GM21576 (cell line): Measurements from ENCODE around the gene PRDM16.

ENCODE experiments used
- ATAC-seq: cut with Tn5 transposase; IDR thresholded peaks from one replicate; pipeline ENCODE4 v1.9.1; 2021; ENCODE audit warnings: mild to moderate bottlenecking, moderate library complexity; ENCODE audit not compliant: unreplicated experiment

Gene PRDM16

GRCh38 chr1:3250624-3251023 is 181.6 kb downstream of the PRDM16 start:
- ATAC-seq, result no peak

DNA sequence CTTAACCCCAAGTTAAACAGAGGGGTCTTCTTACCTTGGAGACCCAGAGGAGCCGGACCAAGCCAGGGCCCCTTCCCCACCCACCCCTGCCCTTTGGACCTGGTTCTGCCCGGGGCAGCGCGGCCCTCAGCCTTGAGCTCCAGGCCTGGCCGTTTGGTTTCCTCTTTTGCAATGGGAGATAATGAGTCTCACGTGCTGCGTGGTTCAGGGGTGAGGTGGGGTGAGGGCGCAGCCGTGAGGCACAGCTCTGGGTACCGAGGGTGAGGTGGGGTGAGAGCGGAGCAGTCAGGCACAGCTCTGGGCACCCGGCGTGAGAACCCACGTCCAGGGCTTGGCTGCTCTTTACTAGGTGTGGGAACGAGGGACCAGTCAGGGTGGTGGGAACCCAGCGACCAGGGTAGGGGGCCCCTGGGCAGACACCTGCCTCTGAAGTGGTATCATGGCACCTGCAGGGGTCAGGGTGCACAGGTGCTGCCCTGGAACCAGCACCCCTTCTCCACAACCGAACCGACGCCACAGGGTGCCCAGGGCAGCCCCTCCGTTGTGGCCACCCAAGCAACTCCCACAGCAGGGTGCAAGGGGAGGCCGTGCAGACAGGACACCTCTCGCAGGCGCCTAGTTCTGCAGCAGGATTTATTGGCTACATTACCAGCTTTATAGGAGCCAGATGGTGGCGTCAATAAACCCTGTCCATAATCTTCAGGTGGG is 182.2 kb downstream of the PRDM16 start:
- ATAC-seq, result no peak

- ATAC-seq, result no peak
These were observed 182.9 kb downstream of the PRDM16 start for GRCh38 chr1:3251807-3252428.

- ATAC-seq, result no peak
These were observed 186.7 kb downstream of the PRDM16 start for GRCh38 chr1:3255680-3256079.

- ATAC-seq, result no peak
These were observed 188.8 kb downstream of the PRDM16 start for GRCh38 chr1:3257788-3258187.

- ATAC-seq, result no peak
These were observed 189.5 kb downstream of the PRDM16 start for GRCh38 chr1:3258386-3259003.

GRCh38 chr1:3259020-3259419 is 190.0 kb downstream of the PRDM16 start:
- no peak for ATAC-seq

DNA sequence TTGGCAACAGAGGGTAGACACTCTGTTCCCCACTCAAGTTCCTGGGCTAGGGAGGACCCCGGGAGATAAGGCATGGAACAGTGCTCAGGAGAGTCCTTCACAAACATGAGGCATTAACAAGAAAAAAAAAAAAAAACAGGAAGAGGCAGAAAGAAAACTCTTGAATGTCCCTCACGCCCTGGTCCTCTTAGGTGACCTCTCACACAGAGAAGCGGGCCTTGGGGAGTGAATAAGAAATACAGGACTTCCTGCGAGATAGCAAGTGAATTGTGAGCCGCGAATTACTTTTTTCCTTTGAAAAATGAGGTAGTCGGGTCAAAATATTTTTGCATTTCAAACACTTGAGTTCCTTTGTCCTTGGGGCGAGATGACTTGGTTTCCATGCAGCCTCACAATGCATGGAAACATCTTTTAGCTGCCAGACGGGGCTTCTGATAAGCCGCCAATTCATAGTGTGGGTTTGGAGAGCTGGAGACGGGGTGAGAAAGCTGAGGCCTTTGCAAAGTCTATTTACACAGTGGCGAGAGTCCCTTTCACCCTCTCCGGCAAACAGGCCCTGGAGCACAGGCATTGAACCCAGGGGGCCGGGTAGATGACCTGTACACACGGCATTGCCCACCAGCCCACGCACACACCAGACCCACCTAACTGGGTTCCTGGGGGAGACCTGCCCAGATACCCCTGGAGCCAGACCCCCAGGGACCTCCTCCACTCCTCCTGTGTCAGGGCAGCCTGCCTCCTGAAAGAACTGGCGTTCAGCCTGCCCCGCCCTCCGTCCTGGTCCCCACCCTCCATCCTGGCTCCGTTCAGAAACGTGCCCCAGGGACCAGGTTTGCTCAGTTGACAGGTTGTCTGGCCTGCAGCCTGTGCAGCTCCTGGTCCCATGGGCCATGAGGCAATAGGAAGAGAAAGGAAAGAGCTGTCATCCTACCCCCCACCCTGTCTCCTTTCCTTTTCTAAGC is 192.3 kb downstream of the PRDM16 start:
- no peak for ATAC-seq

- no peak for ATAC-seq
These were observed 193.1 kb downstream of the PRDM16 start for GRCh38 chr1:3261969-3262579.

GRCh38 chr1:3262681-3263286 is 193.8 kb downstream of the PRDM16 start:
- ATAC-seq, result no peak

- ATAC-seq, result no peak
These were observed 194.8 kb downstream of the PRDM16 start for GRCh38 chr1:3263790-3264189.

GRCh38 chr1:3264456-3264855 is 195.5 kb downstream of the PRDM16 start:
- ATAC-seq, result no peak

DNA sequence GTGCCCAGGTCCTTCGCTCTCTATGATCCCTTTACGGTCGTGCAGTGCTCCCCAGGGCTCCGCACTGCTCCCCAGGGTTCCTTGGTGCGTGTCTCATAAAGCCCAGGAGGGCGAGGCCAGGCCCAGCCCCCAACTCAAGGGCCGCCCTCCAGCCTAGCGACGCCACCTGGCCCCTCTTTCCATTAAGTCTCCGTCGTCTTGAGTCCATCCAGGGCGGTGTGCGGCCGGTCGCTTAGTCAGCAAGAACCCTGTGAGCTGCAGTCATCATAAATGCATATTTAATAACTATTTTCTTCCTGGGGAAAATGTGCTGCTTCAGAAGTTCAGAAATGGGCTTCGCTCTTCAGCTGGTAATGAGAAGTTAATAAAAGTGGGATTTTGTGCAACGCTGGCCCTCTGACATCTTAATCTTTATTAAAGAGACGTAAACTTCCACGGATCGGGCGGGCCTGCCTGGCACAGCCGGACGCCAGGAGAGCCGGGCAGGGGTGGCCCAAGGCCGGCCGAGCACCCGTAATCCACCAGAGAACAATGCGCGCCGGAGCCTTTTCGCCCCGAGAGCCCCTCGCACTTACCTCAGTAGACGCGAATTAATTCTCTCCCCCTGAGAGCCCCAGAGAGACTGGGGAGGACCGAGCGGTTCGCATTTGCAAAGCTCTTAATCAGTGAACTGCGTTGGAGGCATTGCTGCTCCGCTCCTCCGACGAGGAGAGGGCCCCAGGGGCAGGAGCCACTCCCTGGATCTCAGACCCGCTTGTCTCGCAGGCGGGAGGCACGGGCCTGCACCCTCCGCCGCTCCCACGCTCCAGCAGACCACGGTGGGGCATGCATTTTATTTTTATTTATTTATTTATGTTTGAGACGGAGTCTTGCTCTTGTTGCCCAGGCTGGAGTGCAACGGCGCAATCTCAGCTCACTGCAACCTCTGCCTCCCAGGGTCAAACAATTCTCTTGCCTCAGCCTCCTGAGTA is 197.1 kb downstream of the PRDM16 start:
- no peak for ATAC-seq

- ATAC-seq, result no peak
These were observed 198.0 kb downstream of the PRDM16 start for GRCh38 chr1:3266870-3267549.

DNA sequence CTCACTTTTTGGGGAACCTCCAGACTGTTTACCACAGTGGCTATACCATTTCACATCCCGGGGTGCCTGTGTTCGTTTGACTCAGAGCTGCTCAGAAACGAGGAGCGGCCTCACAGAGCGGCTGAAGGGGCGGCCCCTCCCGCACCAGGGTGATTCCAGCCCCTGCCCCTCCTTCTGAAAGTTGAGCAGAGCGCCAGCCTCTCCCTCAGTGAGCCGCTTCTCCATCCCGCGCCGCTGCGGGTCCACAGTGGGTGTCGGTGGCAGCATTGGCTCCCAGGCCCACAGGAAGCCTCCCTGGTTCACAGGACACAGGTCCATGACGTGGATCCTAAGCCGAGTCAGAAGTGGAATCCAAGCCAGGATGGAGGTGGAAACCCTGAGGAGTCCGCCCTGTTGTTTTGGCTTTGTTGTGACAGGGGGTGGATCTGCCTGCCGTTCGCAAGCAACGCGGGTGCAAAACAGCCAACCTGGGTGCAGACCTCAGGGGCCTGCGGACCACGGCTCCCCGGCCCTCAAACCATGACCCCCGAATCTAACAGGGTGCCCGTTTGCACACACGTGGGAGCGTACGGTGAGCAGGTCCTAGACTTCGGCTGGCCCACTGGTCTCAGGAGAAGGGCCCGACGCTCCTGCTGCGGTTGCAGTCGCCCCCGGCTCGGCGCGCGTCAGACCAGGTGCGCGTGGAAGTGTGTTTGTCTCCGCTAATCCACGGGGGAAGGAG is 198.7 kb downstream of the PRDM16 start:
- no peak for ATAC-seq

DNA sequence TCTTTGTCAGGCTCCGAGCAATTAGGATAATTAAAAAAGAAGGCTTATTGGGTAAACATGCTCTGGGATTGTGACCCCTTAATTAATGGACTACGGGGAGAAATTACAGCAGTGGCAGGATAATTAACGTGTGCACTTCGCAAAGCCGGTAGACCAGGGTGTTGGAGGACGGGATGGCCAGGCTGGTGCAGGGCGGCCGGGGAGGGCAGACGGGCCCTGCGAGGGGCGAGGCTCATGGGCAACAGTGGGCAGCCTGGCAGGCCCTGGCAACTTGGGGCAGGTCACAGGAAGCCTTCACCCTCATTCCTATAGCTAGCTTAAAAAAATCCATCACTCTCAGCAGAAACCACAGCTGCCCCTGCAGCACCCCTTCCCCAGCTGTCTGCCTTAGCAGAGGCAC is 199.3 kb downstream of the PRDM16 start:
- no peak for ATAC-seq

GRCh38 chr1:3270403-3271245 is 201.6 kb downstream of the PRDM16 start:
- ATAC-seq, result no peak
